Tongue (tissue), 2 donors: ENCODE results near the gene SLC6A9. TPM values are rescaled to one million over a fixed set of nuclear protein-coding genes. Genes with fewer than 3 reads are reported as not detected.
A peak's percentile ranks its signal among the peaks of the same experiment; 100 is the strongest.

Experiments used
- DNase-seq: peaks from one replicate; pipeline ENCODE4 v3.0.0-alpha.2; 2015
- total RNA-seq: library from RNA; depleted of rRNA; stranded (reverse); fragments of >200 nt; gene quantifications from one replicate; pipeline ENCODE4 v1.2.3, GENCODE V29; 2014

Gene SLC6A9
- total RNA-seq, 1 donor from 2014 or later: 3.7 TPM

DNA sequence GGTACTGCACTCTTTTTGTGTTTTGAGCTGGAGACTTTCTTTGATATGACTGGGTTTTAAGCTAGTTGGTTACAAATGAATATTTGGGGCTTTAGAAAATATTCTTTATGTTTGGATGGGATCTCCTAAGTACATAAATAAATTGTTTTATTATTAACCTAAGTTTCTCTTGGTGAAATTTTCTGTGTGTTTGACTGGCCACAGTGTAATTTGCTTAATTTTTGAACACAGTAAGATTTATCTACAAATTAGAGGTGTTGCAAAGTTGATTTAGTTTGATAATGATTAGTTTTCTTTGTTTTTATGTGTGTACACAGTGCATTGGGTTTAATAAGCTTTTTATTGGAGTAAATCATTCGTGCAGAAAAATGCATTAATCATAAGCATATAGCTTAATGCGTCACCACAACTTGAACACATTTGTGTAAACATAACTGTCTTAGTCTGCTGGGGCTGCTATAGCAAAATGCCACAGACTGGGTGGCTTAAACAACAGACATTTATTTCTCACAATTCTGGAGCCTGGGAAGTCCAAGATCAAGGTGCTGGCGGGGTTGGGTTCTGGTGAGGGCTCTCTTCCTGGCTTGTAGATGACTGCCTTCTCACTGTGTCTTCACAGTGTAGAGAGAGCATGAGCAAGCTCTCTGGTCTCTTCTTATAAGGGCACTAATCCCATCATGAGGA is 17.4 kb upstream of the SLC6A9 start:
- DNase-seq: no peak

GRCh38 chr1:44047131-44047530 is 15.9 kb upstream of the SLC6A9 start:
- no peak for DNase-seq

DNA sequence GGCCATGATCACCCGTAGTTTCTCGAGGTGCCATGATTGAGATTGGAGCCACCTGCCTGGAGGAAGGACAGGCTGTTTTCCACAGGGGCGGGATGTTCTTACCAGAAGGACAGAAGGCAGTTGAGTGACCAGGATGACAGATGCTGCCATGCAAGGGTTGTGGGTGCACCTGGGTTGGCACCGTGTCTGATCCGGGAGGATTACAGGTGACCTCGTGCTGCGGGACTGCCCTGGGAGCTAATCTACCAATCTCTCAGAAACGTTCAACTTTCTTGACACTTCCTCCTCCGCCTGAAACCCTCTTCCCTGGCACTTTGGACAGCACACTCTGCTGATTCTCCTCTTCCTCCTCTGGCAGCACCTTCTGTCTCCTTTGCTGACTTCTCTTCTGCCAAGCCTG is 13.8 kb upstream of the SLC6A9 start:
- no peak for DNase-seq

DNA sequence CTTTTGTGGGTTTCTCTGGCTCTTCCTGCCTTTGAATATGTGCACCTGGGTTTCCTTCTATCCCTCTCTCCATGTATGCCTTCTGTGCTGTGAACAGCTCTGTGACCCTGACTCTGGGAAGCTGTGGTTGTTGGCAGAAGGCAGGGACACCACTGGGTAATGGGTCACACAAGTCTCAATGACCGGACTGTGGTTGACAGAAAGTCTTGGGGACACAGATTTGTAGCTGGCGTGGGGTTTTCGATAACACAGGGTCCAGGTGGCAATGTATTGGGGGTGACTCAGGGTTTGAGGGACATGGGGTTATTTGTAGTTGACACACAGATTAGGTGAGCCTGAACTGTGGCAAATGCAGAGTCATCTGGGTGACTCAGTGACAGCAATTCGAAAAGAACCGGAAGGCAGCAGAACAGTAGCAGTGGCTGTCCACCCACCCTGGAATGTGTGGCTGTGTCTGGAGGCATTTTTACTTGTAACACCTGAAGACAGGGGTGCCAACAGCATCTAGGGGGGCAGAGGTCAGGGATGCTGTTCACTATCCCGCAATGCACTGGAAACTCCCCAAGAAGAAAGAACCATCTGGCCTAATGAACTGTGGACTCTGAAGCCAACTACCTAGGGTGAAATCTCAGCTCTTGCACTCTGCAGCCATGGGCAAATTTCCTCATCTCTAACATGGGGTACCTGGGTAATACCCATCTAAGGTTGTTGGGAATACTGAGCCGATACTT is 13.0 kb upstream of the SLC6A9 start:
- DNase-seq: no peak

- DNase-seq: no peak
Observed at GRCh38 chr1:44043176-44044070, 12.2 kb upstream of the SLC6A9 start.

DNA sequence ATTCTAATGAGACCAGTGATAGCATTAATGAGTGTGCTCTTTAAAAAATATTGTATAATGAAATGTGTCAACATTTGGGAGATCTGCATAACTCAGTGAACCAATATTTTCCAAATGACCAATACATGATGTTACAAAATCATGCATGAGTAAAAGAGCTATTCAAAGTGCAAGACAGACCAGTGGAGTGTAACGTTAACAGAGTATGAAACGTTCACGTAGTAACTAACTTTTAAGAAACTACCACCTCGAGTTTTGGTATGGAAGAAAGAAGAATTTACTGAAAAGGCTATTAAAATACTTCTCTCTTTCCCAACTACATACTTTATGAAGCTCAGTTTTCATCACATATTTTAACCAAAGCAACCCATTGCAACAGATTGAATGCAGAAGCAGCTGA is 9.6 kb upstream of the SLC6A9 start:
- DNase-seq: no peak

- DNase-seq: no peak
Observed at GRCh38 chr1:44040418-44040817, 9.2 kb upstream of the SLC6A9 start.

DNA sequence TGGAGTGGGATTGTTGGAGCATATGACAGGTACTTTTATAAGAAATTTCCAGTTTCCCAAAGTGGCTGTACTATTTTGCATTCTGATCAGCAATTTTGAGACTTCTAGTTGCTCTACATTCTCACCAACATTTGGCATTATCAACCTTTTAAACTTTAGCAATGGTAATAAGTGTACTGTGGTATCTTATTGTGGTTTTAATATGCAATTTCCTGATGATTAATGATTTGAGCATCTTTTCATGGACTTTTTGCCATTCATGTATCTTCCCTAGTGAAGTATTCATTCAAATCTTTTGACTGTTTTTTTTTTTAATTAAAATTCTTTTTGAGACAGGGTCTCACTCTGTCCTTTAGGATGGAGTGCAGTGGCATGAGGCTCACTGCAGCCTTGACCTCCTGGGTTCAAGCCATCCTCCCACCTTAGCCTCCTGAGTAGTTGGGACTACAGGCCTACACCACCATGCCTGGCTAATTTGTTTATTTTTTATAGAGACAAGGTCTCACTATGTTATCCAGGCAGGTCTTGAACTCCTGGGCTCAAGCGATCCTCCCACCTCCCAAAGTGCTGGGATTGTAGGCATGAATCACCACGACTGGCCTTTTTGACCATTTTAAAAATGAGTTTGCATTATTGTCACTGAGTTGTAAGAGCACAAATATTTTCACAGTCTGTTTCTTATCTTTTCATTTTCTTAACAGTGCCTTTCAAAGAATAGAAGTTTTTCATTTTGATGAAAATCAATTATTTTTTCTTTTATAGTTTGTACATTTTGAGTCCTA is 7.8 kb upstream of the SLC6A9 start:
- DNase-seq: no peak

- no peak for DNase-seq
Observed at GRCh38 chr1:44037154-44037553, 5.9 kb upstream of the SLC6A9 start.

- DNase-seq: peak; percentile 82
Observed at GRCh38 chr1:44036409-44037139, 5.3 kb upstream of the SLC6A9 start.

GRCh38 chr1:44035726-44036408 is 4.6 kb upstream of the SLC6A9 start:
- peak; percentile 46 for DNase-seq

GRCh38 chr1:44034976-44035716 is 3.9 kb upstream of the SLC6A9 start:
- no peak for DNase-seq

DNA sequence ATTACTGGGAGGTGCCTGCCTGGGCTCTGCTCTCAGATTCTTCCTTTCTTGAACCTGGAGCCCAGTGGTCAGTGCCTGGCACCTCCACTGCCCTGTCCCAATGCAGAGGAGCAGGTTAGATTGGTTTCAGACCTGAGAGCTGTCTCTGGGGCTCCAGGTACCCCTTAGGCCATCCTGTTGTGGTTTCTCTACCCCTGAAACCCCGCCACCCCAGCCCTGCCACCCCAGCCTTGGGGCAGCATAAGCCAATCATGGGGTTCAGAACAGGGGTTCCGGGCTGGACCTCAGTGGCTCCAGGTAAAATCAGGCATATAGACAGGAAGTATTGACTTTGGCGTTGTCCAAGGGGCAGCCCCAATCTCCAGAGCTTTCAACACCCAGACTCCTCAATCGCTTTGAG is 3.2 kb upstream of the SLC6A9 start:
- no peak for DNase-seq

- DNase-seq: no peak
Observed at GRCh38 chr1:44033756-44034155, 2.5 kb upstream of the SLC6A9 start.

GRCh38 chr1:44033041-44033575 is 1.8 kb upstream of the SLC6A9 start:
- no peak for DNase-seq

GRCh38 chr1:44032170-44032790 is 1.0 kb upstream of the SLC6A9 start:
- DNase-seq: no peak

DNA sequence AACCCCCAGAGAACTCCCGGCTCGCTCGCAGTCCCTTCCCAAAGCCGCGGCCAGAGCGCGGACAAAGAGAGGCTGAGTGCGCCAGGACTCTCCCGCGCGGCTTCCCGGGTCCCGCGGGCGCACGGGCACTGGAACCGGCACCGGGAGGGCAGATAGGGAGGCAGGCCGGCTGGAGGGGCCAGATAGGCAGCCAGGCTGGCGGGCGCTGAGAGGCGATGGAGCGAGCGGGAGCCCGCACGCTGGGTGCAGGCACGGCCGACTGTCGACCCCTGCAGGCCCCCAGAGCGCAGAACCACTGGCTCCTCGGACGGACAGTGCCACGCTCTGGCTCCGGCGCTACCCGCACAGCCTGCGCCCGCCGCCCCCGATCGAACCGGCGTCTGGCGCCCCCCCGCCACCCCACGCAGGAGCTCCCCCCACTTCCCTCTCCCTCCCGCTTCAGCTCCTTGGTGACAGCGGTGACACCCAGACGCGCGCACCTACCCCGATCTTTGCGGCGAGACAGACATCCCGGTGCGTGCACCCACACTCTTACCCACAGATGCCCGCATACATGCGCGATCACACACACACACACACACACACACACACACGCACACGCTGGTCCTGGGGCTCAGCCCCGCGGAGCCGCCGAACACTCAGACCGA is 534 bp downstream of the SLC6A9 start:
- DNase-seq: peak; percentile 67

DNA sequence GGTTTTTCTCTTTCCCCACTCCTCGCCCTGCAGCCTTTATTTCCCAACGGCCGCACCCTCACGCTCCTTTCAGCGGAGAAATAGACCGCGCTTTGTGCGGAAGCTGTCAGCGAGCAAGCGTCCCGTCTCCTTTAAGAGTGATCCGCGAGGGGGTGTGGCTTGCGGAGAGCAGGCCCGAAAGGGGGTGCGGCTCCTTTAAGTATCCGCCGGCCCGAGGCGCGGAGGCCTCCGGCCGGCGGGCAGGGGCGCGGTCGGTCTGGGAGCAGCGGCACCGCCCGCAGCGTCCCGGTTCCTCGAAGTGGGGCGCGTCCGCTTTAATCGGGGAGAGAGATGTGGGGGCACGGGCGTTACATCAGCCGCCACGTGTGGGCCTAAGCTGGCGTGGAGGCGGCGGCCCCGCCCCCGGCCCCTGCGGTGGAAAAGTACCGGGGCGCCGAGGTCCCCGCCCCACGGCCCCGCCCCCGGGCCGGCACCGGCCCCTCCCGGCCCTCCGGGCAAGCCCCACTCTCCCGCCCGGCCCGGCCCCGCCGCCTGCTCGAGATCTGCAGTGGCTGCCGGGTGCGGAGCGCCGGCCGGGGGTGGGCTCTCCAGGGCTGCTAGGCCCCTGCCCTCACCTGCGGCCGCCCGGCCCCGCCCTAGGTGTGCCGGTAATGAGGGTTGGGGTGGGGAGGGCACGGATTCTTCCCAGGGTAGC is 1.2 kb downstream of the SLC6A9 start:
- DNase-seq: peak; percentile 93
